SKM-1 (cell line): ENCODE results near the gene NHLH1.

ENCODE experiments used
- DNase-seq: peaks from one replicate; lab custom pipeline; 2025; ENCODE audit not compliant: unreplicated experiment; lab: John Stamatoyannopoulos, UW

The NHLH1 gene

DNA sequence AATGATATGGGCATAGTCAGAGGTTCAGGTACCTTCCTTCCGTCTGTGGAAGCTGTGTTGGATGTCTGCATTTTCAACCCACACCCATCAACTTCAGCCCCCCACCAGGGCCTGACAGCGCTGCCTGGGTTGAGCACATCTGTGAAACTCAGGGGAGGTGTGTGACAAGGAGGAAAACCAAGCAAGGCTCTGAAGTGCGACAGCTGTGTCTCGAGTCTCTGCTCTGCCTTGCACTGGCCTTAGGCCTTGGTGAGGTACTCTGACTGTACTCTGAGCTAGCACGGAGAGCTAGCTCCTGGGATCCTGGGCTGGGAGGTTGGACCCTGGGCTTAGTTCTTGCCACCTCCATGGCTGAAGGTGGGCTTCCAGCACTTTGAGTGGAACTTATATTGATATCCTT is 42.6 kb downstream of the NHLH1 start:
- DNase-seq, result no peak

- no peak for DNase-seq
These were observed 43.6 kb downstream of the NHLH1 start for GRCh38 chr1:160410406-160411005.

- DNase-seq, result no peak
These were observed 44.6 kb downstream of the NHLH1 start for GRCh38 chr1:160411271-160412027.

DNA sequence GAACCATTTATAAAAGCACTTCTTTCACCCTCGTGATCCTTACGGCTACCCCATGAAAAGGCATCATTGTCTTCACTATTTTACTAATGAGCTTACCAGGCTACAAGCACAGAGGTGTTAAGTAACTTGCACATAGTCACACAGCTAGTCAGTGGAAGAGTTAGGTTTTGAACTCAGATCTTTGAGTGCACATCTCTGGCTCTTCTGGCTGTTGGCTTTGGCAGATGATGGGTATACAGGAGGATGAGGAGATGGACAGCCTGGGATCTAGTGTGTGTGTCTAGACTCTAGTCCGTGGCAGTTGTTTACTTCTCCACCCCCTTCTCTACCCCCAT is 45.1 kb downstream of the NHLH1 start:
- DNase-seq, result no peak

DNA sequence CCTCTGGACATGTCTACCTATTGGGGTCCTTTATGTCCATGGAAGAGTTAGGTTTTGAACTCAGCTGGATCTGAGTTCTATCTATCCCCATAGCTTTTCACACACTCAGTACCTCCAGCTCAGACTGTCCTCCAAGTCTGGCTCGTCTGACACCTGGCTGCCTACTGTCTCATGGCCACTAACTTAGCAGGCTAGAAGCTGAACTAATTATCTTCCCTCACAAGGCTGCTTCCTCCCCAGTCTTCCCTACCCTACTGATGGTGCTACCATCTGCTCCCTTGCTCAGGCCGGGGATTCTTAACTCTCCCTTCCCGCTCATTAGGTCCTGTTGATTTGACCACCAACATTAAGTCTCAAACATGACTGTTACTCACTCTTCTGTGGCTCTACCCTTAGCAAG is 46.8 kb downstream of the NHLH1 start:
- no peak for DNase-seq

DNA sequence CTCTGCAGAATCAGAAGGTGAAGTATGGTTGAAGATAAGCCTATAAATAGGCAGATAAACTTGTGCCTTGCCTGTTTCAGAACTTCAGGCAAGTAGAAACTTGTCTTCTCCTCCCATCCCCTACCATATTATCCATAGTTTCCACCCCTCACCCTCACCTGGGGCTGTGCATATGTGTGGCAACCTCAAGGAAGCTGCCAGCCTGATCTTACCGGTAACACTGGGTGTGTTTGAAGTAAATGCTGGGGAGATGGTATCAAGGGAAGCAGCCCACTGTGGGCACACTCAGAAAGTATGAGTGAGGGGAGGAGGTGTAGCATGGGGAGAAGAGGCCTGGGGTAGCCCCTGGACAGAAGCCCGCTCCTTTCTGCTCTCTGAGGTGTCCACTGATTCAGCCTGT is 48.0 kb downstream of the NHLH1 start:
- DNase-seq, result no peak

DNA sequence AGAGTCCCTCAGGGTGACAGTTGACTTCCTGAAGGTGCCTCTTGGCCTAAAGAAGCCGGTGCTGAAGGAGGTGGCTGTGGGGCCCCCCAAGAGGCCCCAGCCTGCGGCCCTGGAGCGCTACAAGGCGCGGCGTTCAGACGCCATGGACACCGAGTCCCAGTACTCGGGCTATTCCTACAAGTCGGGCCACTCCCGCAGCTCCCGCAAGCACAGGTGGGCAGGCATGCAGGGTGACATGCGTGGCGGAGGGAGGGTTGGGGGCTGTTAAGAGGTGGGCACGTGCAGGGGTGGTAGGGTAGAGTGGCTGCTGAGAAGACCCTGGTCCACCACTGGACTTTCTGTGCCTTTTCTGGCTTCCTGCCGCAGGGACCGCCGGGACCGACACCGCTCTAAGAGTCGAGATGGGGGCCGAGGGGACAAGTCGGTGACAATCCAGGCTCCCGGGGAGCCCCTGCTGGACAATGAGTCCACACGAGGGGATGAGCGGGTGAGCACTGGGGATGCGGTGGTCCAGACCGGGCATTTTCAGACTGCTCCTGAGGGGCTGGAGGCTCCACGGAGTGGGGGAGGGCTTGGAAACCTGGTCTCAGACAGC is 48.9 kb downstream of the NHLH1 start:
- DNase-seq, result no peak

DNA sequence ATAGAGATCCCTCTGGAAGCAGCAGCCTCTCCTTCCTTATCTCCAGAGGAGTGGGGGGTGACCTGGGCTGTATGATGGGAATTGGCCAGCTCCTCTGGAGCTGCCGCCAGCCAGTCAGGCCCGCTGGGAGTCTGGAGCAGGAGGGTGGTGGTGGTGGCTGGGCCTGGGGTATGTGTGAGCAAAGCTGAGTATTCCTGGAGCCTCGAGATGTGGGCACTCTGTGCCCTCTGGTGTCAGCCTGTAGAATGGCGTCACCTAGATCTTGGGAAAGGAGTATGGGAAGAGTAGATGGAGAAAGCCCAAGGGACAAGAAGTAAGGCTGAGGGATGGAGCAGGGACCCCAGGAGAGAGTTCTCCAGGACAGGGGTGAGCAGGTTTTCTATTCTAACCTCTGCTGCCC is 49.5 kb downstream of the NHLH1 start:
- no peak for DNase-seq

DNA sequence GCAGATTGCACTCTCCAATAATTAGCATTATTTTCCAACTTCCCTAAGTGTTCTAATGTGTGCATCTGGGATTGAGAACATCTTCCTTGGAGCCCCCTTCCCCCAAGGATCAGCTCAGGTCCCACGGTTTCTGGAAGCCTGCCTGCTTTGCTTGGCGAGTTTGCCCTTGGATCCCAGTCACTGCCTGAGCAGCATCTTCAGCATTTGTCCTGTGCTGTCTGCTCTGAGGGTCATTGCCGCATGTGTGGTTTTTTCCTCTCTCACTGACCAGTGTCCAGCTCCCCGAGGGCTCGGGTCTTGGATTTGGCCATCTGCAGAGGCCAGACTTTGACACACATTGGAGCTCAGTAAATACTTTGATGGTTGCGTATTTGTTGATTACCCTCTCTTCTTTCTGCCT is 51.6 kb downstream of the NHLH1 start:
- no peak for DNase-seq

DNA sequence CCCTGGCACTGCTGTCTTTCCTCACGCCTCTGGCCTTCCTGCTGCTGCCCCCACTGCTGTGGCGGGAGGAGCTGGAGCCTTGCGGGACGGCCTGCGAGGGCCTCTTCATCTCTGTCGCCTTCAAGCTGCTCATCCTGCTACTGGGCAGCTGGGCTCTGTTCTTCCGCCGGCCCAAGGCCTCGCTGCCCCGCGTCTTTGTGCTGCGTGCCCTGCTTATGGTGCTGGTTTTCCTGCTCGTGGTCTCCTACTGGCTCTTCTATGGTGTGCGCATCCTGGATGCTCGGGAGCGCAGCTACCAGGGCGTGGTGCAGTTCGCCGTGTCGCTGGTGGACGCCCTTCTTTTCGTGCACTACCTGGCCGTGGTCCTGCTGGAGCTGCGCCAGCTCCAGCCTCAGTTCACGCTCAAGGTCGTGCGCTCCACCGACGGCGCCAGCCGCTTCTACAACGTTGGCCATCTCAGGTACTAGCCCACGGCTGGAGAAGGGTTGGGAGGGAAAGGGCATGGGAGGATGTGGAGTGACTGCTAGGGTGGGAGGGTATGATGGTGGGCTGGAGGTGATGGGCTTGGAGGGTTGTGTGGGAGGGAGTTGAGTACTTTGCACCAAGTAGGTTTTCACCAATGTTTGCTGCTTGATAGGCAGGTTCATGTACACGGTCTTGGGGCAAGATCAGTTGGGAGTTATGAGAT is 52.4 kb downstream of the NHLH1 start:
- no peak for DNase-seq

DNA sequence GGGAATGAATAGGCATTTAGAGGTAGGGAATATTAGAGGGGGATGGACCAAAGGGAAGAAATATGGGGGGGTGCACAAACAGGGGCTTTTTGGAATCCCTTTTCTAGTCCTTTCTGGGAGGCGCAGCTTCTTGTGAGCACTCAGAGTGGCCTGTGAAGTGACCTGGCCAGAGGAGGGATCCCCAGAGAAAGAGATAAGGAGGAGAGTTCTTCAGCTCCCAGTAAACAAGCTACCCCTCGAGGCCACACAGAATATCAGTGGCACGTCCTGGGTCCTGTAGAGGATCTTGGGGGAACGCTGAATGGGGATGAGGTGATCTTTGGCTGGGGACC is 52.9 kb downstream of the NHLH1 start:
- DNase-seq, result no peak

DNA sequence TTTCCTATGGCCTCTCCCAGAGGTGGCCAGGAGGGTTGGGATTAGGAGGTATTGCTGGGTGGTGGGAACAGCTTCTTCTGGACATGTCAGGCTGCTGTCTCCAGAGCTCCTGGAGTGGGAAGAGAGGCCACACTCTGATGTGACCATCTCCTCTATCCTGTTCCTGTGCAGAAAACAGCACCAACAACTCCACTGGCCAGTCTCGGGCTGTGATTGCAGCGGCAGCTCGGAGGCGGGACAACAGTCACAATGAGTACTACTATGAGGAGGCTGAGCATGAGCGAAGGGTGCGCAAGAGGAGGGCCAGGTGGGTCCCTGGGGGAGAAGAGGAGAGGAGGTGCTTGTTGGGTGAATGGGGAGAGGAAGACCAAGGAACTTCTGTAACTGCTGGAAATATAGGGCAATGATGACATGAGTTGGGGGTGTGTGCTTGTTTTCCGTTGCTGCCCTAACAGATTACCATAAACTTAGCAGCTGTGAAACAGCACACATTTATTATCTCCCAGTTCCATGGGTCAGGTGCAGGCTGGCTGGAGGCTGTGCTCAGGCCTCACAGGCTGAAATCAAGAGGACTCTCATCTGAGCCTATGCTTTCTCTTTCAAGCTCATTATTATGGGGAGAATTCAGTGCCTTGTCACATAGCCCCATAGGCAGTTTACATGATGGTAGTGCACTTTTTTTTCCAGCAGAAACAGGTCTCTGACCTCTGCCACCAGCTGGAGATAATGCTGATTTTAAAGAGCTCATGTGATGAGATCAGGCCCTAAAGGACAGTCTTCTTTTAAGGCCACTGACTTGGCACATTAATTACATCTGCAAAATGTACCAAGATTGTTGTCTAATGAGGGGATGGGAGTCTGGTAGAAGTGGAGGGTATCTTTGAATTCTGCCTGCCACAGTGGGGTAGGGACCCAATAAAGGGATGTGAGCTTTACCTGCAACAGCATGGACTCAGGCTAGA is 54.3 kb downstream of the NHLH1 start:
- no peak for DNase-seq

- DNase-seq, result no peak
These were observed 55.0 kb downstream of the NHLH1 start for GRCh38 chr1:160421881-160422280.
